Right lobe of liver (tissue), 4 donors: ENCODE data around the gene TMEM213.

Source experiments
- CTCF ChIP-seq, 4 donors: fragments of 200-600 bp in 3 of 4; fragments of 450-650 bp in 1 of 4; IDR thresholded peaks; one replicate each; pipeline versions ENCODE4 v1.5.1 to v1.8.0; 2016 to 2022; ENCODE audit warnings: antibody characterized with exemption in 4 of 4, mild to moderate bottlenecking in 2 of 4
- POLR2A ChIP-seq: fragments of 450-650 bp; IDR thresholded peaks from one replicate; pipeline ENCODE4 v1.6.1; 2017; ENCODE audit warnings: antibody characterized with exemption, mild to moderate bottlenecking
- donor health status: DM: no; HTN: no; CAD: no.
- donor health status: DM: no; HTN: no; CAD: no.
- donor health status: DM: no; HTN: yes; CAD: no.

GRCh38 chr7:138773176-138773575 is 24.6 kb upstream of the TMEM213 start:
- no peak for TF ChIP-seq POLR2A
- TF ChIP-seq CTCF (IDR thresholded peaks at IDR 0.05) = no peak
